Activated gamma-delta T cell treated with anti-CD3 and anti-CD28 coated beads, Interleukin-2, amount 50 U/mL, for 16 hours (primary cell): ENCODE results near the gene SND1.

Source experiments
- DNase-seq: peaks from one replicate; pipeline ENCODE4 v3.0.0-alpha.2; 2020; ENCODE audit warnings: low read depth

SND1 gene

GRCh38 chr7:127967281-127967680 lies 315.3 kb downstream of the SND1 start:
- DNase-seq = no peak

DNA sequence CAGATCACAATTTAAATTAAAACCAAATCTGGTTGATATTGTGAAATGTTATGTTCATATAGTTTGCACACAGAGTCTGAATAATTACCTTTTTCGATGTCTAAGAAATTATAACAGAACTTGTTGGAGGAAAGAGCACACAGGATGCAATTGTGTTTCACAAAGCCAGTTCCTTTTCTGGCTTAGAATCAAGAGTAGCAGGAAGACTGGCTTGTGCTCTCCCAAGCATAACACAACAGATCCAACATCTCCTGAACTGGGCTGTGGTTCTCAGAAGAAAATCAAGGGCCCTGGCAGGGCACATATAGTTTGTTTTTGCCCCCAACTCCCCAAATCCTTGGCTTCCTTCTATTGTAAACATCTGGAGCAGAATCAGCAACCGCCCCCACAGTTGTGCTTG lies 316.6 kb downstream of the SND1 start:
- no peak for DNase-seq

- no peak for DNase-seq
These were observed 321.8 kb downstream of the SND1 start for GRCh38 chr7:127973832-127974231.

DNA sequence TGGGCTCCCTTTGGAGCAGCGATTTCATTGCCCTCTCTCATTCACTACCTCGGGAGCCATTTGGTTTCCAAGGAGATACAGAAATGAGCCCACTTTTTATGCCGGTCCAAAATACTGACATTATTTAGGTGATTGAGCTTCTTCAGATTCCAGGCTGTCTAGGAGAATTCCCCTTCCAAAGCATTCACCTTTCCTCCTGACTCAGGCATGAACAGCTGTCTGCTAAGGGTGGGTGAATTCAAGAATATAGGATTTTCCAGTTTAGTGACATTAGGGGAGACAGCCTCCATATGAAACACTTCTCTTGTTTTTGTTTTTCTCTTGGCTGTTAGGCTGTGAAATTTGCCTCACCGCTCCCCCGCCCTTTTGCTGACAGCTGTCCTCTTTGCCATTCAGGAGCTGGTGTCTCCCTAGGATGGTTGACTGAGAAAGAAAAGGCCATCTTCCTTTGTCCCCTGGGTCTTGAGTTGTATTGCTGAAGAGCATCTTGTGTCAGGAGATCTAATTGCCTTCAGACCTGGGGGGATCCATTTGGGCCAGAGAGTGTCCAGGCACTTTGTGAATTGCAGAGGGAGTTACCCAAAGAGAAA lies 322.5 kb downstream of the SND1 start:
- DNase-seq = no peak

GRCh38 chr7:127976056-127976737 lies 324.2 kb downstream of the SND1 start:
- DNase-seq = no peak

- no peak for DNase-seq
These were observed 324.7 kb downstream of the SND1 start for GRCh38 chr7:127976738-127977120.

DNA sequence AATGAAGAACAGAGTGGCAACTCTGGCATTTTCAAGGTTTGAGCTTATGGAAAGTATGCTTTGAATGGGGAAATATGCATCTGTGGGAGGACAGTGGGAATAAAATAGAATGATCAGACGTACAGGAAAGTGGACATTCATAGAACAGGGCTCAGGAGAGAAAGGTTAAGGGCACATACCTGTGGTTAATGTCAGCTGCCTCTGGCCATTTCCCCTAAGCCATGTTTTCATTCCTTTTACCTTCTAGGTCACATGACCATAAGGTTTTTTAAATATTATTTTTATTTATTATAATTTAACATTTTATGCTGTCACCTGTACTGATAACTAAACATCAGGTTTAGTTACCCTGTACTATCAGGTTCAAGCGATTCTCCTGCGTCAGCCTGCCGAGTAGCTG lies 326.4 kb downstream of the SND1 start:
- DNase-seq = no peak

- DNase-seq = no peak
These were observed 327.2 kb downstream of the SND1 start for GRCh38 chr7:127979113-127979727.

DNA sequence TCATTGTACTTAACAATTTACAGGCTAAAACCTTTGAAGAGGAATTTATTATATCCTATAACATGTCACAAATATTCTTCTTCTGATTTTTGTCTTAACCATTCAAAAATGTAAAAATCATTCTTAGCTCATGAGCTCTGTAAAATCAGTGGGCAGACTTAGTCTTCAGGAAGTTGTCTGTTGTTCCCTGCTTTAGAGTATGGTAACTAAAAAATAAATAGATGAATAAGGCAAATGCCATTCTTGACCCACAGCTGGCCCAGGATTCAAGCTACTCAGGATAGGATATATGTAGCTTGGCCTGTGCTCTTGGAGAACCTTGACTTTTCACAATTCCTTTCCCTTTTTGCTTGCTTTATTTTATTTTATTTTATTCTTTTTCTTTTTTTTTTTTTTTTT lies 327.7 kb downstream of the SND1 start:
- DNase-seq = no peak

DNA sequence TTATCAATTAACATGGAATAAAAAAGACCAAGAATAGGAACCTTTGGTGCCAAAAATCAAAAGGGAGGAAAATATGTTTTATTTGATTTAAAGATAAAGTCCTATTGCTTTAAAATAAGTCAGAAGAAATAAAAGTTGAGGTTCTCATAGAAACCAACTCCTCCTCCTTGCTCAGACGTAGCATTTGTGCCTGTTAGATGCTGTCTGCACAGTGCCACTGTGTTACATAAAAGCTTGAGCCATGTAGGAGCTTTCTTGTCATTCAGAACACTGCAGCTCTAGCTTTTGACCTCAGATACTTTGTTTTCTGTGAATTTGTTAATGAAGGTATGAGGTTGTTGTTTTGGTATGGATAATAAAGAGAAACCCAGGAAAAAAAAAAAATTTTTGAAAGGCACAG lies 328.9 kb downstream of the SND1 start:
- DNase-seq = no peak

GRCh38 chr7:127981965-127982364 lies 330.0 kb downstream of the SND1 start:
- no peak for DNase-seq

GRCh38 chr7:127983804-127984332 lies 331.9 kb downstream of the SND1 start:
- no peak for DNase-seq

- DNase-seq = no peak
These were observed 334.9 kb downstream of the SND1 start for GRCh38 chr7:127986581-127987521.

DNA sequence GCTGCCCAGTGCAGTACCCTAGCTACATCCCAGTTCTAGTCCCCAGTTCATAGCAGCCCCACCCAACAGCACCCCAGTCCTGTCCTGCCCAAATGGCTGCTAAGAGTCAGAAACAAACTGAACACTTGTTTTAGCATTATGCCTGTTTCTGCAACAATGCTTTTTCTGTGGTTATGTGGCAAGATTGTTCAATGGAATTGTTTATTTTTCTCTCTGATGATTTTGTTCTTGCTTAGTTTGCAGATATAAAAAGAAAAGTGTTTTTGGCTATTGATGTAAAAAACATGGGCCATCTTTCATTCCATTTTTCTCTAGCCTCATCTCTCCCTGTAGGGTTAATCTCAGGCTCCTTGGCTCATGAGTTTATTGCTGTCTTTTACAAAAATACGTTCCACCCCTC lies 336.8 kb downstream of the SND1 start:
- no peak for DNase-seq

- DNase-seq = no peak
These were observed 341.3 kb downstream of the SND1 start for GRCh38 chr7:127993317-127993716.

GRCh38 chr7:127993987-127994386 lies 342.0 kb downstream of the SND1 start:
- DNase-seq = no peak

GRCh38 chr7:127995156-127995880 lies 343.3 kb downstream of the SND1 start:
- no peak for DNase-seq

- DNase-seq = no peak
These were observed 343.9 kb downstream of the SND1 start for GRCh38 chr7:127995881-127996215.

DNA sequence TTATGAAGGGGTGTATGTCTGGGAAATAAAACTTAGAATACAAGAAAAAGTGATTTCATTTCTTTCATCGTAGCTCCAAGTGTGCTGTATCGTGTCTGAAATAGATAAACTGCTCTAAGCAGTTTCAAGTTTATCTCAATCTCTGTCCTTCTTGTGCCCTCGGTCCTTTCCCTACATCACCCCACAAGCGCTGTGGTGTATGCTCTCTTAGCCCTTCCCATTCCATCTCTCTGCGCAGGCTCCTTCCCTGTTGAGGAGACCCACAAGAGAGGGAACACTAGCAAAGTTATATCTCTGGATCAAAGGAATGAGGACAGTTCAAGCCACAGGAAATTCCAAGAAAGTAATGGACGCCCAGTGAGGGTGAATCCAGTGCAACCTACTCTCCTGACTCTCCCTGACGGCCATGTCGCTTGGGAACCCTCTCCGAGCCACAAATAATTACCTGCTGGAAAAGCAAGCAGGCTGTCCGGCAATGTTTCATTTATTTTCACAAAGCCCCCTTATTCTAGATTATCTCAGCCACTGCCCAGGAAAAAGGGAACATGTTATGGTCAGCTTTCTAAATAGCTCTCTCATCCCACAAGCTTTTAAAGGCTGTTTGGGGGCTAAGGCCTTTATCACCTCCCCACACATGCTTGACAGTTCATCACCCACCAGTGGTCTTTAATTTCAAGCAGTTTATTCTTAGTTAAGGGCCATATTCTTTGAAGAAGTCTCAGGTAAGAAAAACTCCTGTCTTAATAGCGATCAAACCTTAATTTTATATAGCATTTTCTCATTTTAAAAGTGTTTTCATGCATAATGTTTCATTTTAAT lies 344.5 kb downstream of the SND1 start:
- no peak for DNase-seq

DNA sequence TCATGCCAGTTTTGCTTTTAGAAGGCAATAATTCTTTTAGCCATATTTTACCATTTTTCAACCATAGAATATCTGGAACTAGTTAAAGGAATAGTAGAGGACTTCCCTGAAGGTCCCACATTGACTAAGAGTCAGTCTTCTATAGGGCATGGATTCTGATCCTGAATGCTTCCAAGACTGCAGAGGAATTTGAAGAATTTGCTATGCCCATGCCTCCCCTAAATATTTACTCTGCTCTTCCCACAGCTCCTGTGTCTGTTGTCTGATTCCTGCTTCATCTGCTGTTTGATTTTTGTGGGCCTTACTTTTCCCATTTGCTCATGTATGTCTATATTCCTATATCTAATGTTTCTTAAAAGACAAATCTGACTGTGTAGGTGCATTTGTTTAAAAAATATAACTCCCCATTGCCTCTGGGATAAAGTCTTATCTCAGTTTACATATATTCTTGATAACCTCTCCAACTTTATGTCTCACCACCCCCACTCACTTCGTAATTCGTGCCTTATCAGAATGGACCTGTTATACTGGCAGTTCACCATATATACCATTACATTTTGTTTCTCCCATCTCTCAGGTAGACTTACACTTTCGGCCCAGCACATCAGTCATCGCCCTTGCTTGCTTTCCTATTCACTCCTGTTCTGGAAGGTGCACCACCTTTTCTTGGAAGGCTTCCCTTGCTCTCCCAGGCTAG lies 345.4 kb downstream of the SND1 start:
- no peak for DNase-seq
